SK-N-SH (cell line): ENCODE measurements around the gene NECAB2. TPM values are rescaled to one million over a fixed set of nuclear protein-coding genes. Genes with fewer than 3 reads are reported as not detected.
A peak's percentile ranks its signal among the peaks of the same experiment; 100 is the strongest.

Experiments
- CTCF ChIA-PET: fragments of 300-600, 350-600 bp; formaldehyde crosslinking; extraction: SDS; loops from one replicate; lab custom pipeline; 2021; lab: Yijun Ruan, JAX
- POLR2A ChIA-PET: fragments of 350-600 bp; sonication (Branson Sonifier 250); formaldehyde crosslinking; extraction: SDS; loops from one replicate; lab custom pipeline; 2020; ENCODE audit warnings: antibody characterized with exemption, inconsistent platforms; lab: Yijun Ruan, JAX
- DNase-seq: peaks from one replicate; pipeline ENCODE4 v3.0.0; 2012
- H2AFZ ChIP-seq: fragments of 200-600 bp; sonication (generic); 2 replicates; pipeline ENCODE4 v1.8.1; 2016; ENCODE audit warnings: antibody characterized with exemption, mild to moderate bottlenecking, low read depth
- H3F3A ChIP-seq: fragments of 200-600 bp; sonication (generic); replicated peaks from 2 replicates; pipeline ENCODE3; 2016; ENCODE audit warnings: antibody characterized with exemption, mild to moderate bottlenecking; ENCODE audit not compliant: insufficient read depth
- H3K27ac ChIP-seq, 2 experiments: fragments of 200-500 bp in 1 of 2; fragments of 200-600 bp in 1 of 2; sonication (Bioruptor generic) in 1 of 2; sonication (generic), shearing (Covaris generic) in 1 of 2; 2 replicates each; pipeline versions ENCODE4 v1.5.1 to v1.6.1; 2014 to 2016; ENCODE audit warnings: low read depth in 2 of 2, inconsistent platforms in 1 of 2, low read length in 1 of 2, mild to moderate bottlenecking in 1 of 2, mixed read lengths in 1 of 2
- H3K27me3 ChIP-seq: fragments of 200-600 bp; sonication (generic), shearing (Covaris generic); 2 replicates; pipeline ENCODE4 v1.6.1; 2016; ENCODE audit warnings: mixed run types; ENCODE audit not compliant: insufficient read depth
- H3K36me3 ChIP-seq, 2 experiments: fragments of 200-500 bp in 1 of 2; fragments of 200-600 bp in 1 of 2; sonication (Bioruptor generic) in 1 of 2; sonication (generic) in 1 of 2; replicated peaks in 1 of 2; 2 replicates each; pipeline versions ENCODE3 to v1.5.1; 2014 to 2016; ENCODE audit warnings: low read length in 1 of 2, mild to moderate bottlenecking in 1 of 2; ENCODE audit not compliant: insufficient read depth in 2 of 2, control insufficient read depth in 1 of 2
- H3K4me1 ChIP-seq, 2 experiments: fragments of 200-500 bp in 1 of 2; fragments of 200-600 bp in 1 of 2; sonication (Bioruptor generic) in 1 of 2; sonication (generic), shearing (Covaris generic) in 1 of 2; 2 replicates each; pipeline versions ENCODE4 v1.5.1 to v1.6.1; 2014 to 2016; ENCODE audit warnings: low read depth in 1 of 2, low read length in 1 of 2, mixed run types in 1 of 2; ENCODE audit not compliant: insufficient read depth in 2 of 2, control insufficient read depth in 1 of 2
- H3K4me2 ChIP-seq: fragments of 200-600 bp; sonication (generic), shearing (Covaris generic); 2 replicates; pipeline ENCODE4 v1.6.1; 2017; ENCODE audit warnings: mixed run types
- H3K4me3 ChIP-seq, 2 experiments: fragments of 200-500 bp in 1 of 2; fragments of 200-600 bp in 1 of 2; sonication (Bioruptor generic) in 1 of 2; sonication (generic), shearing (Covaris generic) in 1 of 2; 2 replicates each; pipeline versions ENCODE4 v1.5.1 to v1.8.1; 2014 to 2016; ENCODE audit warnings: low read depth in 2 of 2, inconsistent platforms in 1 of 2, low read length in 1 of 2, mild to moderate bottlenecking in 1 of 2, mixed read lengths in 1 of 2, moderate library complexity in 1 of 2
- H3K79me2 ChIP-seq: fragments of 200-600 bp; sonication (generic); 2 replicates; pipeline ENCODE4 v1.8.1; 2017; ENCODE audit warnings: mild to moderate bottlenecking; ENCODE audit not compliant: insufficient read depth
- H3K9ac ChIP-seq: fragments of 200-600 bp; sonication (generic); 2 replicates; pipeline ENCODE4 v1.6.1; 2017; ENCODE audit warnings: mixed run types
- H3K9me2 ChIP-seq: fragments of 200-600 bp; sonication (generic); 2 replicates; pipeline ENCODE4 v1.6.1; 2017; ENCODE audit warnings: mixed run types
- H3K9me3 ChIP-seq: fragments of 200-600 bp; sonication (generic); 2 replicates; pipeline ENCODE4 v1.6.1; 2017; ENCODE audit warnings: mixed run types, mild to moderate bottlenecking, moderate library complexity
- H4K20me1 ChIP-seq: fragments of 200-600 bp; sonication (generic); 2 replicates; pipeline ENCODE4 v1.6.1; 2017; ENCODE audit warnings: mild to moderate bottlenecking, mixed run types; ENCODE audit not compliant: insufficient read depth
- CHD2 ChIP-seq: fragments of 150-350 bp; IDR thresholded peaks from 2 replicates; pipeline ENCODE4 v1.6.1; 2018; ENCODE audit warnings: low read length; ENCODE audit not compliant: partially characterized antibody
- ELF1 ChIP-seq: IDR thresholded peaks from 2 replicates; pipeline ENCODE4 v1.4.0; 2012
- EP300 ChIP-seq, 2 experiments: IDR thresholded peaks; 2 replicates each; pipeline versions ENCODE4 v1.4.0 to v1.6.1; 2012; ENCODE audit warnings: borderline replicate concordance in 1 of 2, low read depth in 1 of 2, low read length in 1 of 2
- EZH2phosphoT487 ChIP-seq: fragments of 200-600 bp; sonication (generic); IDR thresholded peaks from 2 replicates; pipeline ENCODE4 v1.6.1; 2017; ENCODE audit warnings: low read depth, mixed run types, mild to moderate bottlenecking, antibody characterized with exemption, moderate library complexity, borderline replicate concordance
- FOSL2 ChIP-seq: IDR thresholded peaks from 2 replicates; pipeline ENCODE4 v1.4.0; 2012; ENCODE audit warnings: low read depth, mild to moderate bottlenecking, moderate library complexity, borderline replicate concordance
- FOXM1 ChIP-seq: IDR thresholded peaks from 2 replicates; pipeline ENCODE4 v1.4.0; 2012; ENCODE audit warnings: low read depth, mild to moderate bottlenecking
- MAX ChIP-seq: IDR thresholded peaks from 2 replicates; pipeline ENCODE4 v1.4.0; 2012; ENCODE audit warnings: low read depth
- MEF2A ChIP-seq: IDR thresholded peaks from 2 replicates; pipeline ENCODE4 v1.4.0; 2012; ENCODE audit warnings: low read depth, borderline replicate concordance
- POLR2AphosphoS5 ChIP-seq: IDR thresholded peaks from 2 replicates; pipeline ENCODE4 v1.6.1; 2012; ENCODE audit warnings: low read depth, low read length
- RXRA ChIP-seq: IDR thresholded peaks from 2 replicates; pipeline ENCODE4 v1.4.0; 2012; ENCODE audit warnings: low read depth, mild to moderate bottlenecking, borderline replicate concordance
- SIN3A ChIP-seq: IDR thresholded peaks from 2 replicates; pipeline ENCODE4 v1.6.1; 2012; ENCODE audit warnings: low read depth, mild to moderate bottlenecking, low read length, moderate library complexity, borderline replicate concordance
- SMC3 ChIP-seq: IDR thresholded peaks from 2 replicates; pipeline ENCODE4 v1.6.1; 2012; ENCODE audit warnings: low read depth, low read length, improper control_type of control experiment
- TAF1 ChIP-seq: IDR thresholded peaks from 2 replicates; pipeline ENCODE4 v1.6.1; 2012; ENCODE audit warnings: low read depth, mild to moderate bottlenecking, low read length, moderate library complexity, borderline replicate concordance
- TCF12 ChIP-seq: IDR thresholded peaks from 2 replicates; pipeline ENCODE4 v1.4.0; 2012
- USF1 ChIP-seq: IDR thresholded peaks from 2 replicates; pipeline ENCODE4 v1.4.0; 2012; ENCODE audit warnings: low read depth, borderline replicate concordance
- USF2 ChIP-seq: fragments of 150-350 bp; IDR thresholded peaks from 2 replicates; pipeline ENCODE4 v1.6.1; 2017; ENCODE audit warnings: antibody characterized with exemption, low read length, low read depth, borderline replicate concordance
- YY1 ChIP-seq: IDR thresholded peaks from 2 replicates; pipeline ENCODE4 v1.4.0; 2012; ENCODE audit warnings: low read depth, mild to moderate bottlenecking
- ZBTB33 ChIP-seq: IDR thresholded peaks from 2 replicates; pipeline ENCODE4 v1.4.0; 2012; ENCODE audit warnings: low read depth, borderline replicate concordance
- WGBS: methylation state at CpG from one replicate; pipeline ENCODE4 v1.1.6; 2017; ENCODE audit warnings: low lambda C conversion rate; 5-methylcytosine and 5-hydroxymethylcytosine counted together
- polyA plus RNA-seq, 3 experiments: library from polyadenylated mRNA; depleted of rRNA; stranded (reverse); fragments of >200 nt; gene quantifications; 2 replicates each; pipeline ENCODE4 v1.2.3, GENCODE V29; 2012
- TF ChIP-seq, protein P1 (sequence below): fragments of 200-600 bp; sonication (generic); IDR thresholded peaks from 2 replicates; pipeline ENCODE4 v1.6.1; 2017; ENCODE audit warnings: antibody characterized with exemption, mild to moderate bottlenecking, moderate library complexity
- TF ChIP-seq, protein P2 (sequence below): IDR thresholded peaks from 2 replicates; pipeline ENCODE4; 2012
- TF ChIP-seq, protein P3 (sequence below): fragments of 150-350 bp; IDR thresholded peaks from 2 replicates; pipeline ENCODE4 v1.6.1; 2016; ENCODE audit warnings: mild to moderate bottlenecking, low read depth, low read length

Gene NECAB2
- polyA plus RNA-seq, 1 of the 3 experiments (the other 2 are of a cell fraction), result 0.58 TPM

- no peak for TF ChIP-seq POLR2AphosphoS5
- TF ChIP-seq TAF1, result no peak
Measured at GRCh38 chr16:83925957-83926725, 41.9 kb upstream of the NECAB2 start (continued).

DNA sequence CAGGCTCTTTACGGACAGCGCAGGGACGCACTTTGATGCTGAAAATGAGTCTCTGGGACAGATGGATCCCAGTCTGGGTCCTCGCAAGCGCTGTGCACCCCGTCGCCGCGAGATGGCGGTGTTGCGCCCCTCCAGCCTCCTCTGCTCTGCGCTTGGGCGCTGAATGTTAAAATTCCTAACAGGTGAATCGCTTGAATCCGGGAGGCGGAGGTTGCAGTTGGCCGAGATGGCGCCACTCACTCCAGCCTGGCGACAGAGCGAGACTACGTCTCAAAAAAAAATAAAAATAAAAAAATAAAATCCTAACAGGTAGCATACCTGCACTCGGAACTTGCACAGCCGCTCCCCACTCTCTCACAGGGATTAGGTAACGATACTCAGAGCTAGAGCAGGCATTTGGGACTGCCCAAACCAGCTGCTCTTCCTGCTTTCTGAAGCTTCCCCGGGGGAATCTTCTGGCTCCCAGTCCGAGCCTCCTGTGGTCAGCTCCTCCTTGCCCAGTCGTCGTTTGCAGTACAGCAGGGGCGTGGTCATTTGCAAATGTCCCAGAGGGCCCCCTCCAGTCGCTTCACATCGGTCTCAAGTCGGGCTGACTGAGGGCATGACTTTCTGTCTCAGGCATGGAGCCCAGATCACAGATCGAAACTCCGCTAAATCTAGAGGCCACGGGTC is 41.2 kb upstream of the NECAB2 start:
- H3K9me2 ChIP-seq, result no peaks in the 10 kb centered on the region
- peak overlapping the region; percentile 46; the same call in 1 of the 2 replicates for H2AFZ ChIP-seq
- H3K9ac ChIP-seq, result no peak overlapping the region
- 0 out of 2 replicates have a peak, but pooled peaks cover 3% of the 10 kb centered on the region for H4K20me1 ChIP-seq
- ChIA-PET CTCF (interaction anchor here (0.6 to 2.9 kb wide), 29 partner anchors 10 to 163 kb away, joined by 3 to 33 read pairs (median 3); partner anchors contain the start of genes MLYCD and OSGIN1), POLR2A (no interaction called here)
- no peaks in the 10 kb centered on the region for H3K9me3 ChIP-seq
- peak overlapping the region; percentile 59; the same call in 1 of the 2 replicates for H3K4me2 ChIP-seq
- no peaks in the 10 kb centered on the region for H3K79me2 ChIP-seq
- WGBS, result 24% methylated on average over 35 of the region's 35 CpGs
- no peaks in the 10 kb centered on the region for H3F3A ChIP-seq
- H3K4me1 ChIP-seq, result peaks cover 0 to 11% of the 10 kb centered on the region in 2 experiments; a peak in 1 of 4 replicates
- H3K4me3 ChIP-seq, result peak overlapping the region in 1 of 2 experiments; percentile 51; a peak in 1 of 4 replicates
- DNase-seq, result peak; percentile 90
- no peaks in the 10 kb centered on the region for H3K36me3 ChIP-seq
- H3K27me3 ChIP-seq, result no peaks in the 10 kb centered on the region
- H3K27ac ChIP-seq, result no peak overlapping the region
- TF ChIP-seq EP300 (IDR thresholded peaks at IDR 0.05; ENCODE audit: borderline replicate concordance in 1 of 2, low read depth in 1 of 2, low read length in 1 of 2) (no peak), MAX (no peak), TCF12 (no peak), EZH2phosphoT487 (no peak), SIN3A (no peak), ELF1 (no peak), FOSL2 (peak; percentile 57; the same call in 1 of the 2 replicates), USF2 (no peak), CHD2 (peak; percentile 25), MEF2A (no peak), RXRA (no peak), FOXM1 (no peak), YY1 (no peak), SMC3 (peak; percentile 70), USF1 (no peak), ZBTB33 (no peak)
- TF ChIP-seq, protein P1, sequence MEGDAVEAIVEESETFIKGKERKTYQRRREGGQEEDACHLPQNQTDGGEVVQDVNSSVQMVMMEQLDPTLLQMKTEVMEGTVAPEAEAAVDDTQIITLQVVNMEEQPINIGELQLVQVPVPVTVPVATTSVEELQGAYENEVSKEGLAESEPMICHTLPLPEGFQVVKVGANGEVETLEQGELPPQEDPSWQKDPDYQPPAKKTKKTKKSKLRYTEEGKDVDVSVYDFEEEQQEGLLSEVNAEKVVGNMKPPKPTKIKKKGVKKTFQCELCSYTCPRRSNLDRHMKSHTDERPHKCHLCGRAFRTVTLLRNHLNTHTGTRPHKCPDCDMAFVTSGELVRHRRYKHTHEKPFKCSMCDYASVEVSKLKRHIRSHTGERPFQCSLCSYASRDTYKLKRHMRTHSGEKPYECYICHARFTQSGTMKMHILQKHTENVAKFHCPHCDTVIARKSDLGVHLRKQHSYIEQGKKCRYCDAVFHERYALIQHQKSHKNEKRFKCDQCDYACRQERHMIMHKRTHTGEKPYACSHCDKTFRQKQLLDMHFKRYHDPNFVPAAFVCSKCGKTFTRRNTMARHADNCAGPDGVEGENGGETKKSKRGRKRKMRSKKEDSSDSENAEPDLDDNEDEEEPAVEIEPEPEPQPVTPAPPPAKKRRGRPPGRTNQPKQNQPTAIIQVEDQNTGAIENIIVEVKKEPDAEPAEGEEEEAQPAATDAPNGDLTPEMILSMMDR, result peak; percentile 95
- TF ChIP-seq, protein P2, sequence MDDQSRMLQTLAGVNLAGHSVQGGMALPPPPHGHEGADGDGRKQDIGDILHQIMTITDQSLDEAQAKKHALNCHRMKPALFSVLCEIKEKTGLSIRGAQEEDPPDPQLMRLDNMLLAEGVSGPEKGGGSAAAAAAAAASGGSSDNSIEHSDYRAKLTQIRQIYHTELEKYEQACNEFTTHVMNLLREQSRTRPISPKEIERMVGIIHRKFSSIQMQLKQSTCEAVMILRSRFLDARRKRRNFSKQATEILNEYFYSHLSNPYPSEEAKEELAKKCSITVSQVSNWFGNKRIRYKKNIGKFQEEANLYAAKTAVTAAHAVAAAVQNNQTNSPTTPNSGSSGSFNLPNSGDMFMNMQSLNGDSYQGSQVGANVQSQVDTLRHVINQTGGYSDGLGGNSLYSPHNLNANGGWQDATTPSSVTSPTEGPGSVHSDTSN, result no peak
- TF ChIP-seq, protein P3, sequence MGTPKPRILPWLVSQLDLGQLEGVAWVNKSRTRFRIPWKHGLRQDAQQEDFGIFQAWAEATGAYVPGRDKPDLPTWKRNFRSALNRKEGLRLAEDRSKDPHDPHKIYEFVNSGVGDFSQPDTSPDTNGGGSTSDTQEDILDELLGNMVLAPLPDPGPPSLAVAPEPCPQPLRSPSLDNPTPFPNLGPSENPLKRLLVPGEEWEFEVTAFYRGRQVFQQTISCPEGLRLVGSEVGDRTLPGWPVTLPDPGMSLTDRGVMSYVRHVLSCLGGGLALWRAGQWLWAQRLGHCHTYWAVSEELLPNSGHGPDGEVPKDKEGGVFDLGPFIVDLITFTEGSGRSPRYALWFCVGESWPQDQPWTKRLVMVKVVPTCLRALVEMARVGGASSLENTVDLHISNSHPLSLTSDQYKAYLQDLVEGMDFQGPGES, result no peak
